Right cardiac atrium (tissue), 5 donors: Measurements from ENCODE around the gene CMTM3. TPM values are rescaled to one million over a fixed set of nuclear protein-coding genes. Genes with fewer than 3 reads are reported as not detected.

Experiments
- ATAC-seq, 2 donors: fragments of 200-7000 bp; cut with Tn5 transposase; one replicate each; pipeline versions ENCODE4 v1.8.0 to v1.9.1; 2020; ENCODE audit warnings: moderate library complexity in 2 of 2, mild to moderate bottlenecking in 1 of 2
- DNase-seq, 3 donors: peaks; one replicate each; pipeline ENCODE4 v3.0.0-alpha.2; 2020
- H3K27ac ChIP-seq: one replicate; pipeline ENCODE4 v1.5.1; 2013; ENCODE audit warnings: mild to moderate bottlenecking, low read length, control low read depth, moderate library complexity
- H3K27me3 ChIP-seq: one replicate; pipeline ENCODE4 v1.6.1; 2013; ENCODE audit not compliant: control insufficient read depth, insufficient read depth
- H3K4me1 ChIP-seq: one replicate; pipeline ENCODE4 v1.6.1; 2013; ENCODE audit warnings: low read length; ENCODE audit not compliant: control insufficient read depth, insufficient read depth
- H3K4me3 ChIP-seq: one replicate; pipeline ENCODE4 v1.5.1; 2013; ENCODE audit warnings: low read length, control low read depth
- H3K9me3 ChIP-seq: one replicate; pipeline ENCODE4 v1.6.1; 2013; ENCODE audit warnings: low read length; ENCODE audit not compliant: control insufficient read depth
- WGBS: extraction: QIAGEN DNeasy Blood & Tissue Kit; methylation state at CpG from one replicate; pipeline ENCODE4 v1.1.7; 2013; 5-methylcytosine and 5-hydroxymethylcytosine counted together
- intact Hi-C, 4 donors: fragments of 100-400 bp; cut with DNase I; formaldehyde crosslinking; loops; one replicate each; pipeline versions ENCODE4 v1.11.0 to v1.14.0; 2022 to 2023
- polyA plus RNA-seq: library from polyadenylated mRNA; stranded (reverse); fragments of 200-250 nt; gene quantifications from one replicate; pipeline ENCODE4 v1.2.3, GENCODE V29; 2013
- total RNA-seq, 4 donors: library from RNA; stranded (reverse); fragmentation: NEBNext Ultra II Directional; extraction: Animal tissue kit (Norgen Biotek cat#: 25700); gene quantifications; one replicate each; pipeline ENCODE4 v1.2.1, GENCODE V29; 2021
- donor health status: healthy with polysubstance abuse.
- donor health status: DM: no; HTN: yes; CAD: no.
- donor health status: DM: no; HTN: no; CAD: no.
- donor health status: DM: no; HTN: yes; CAD: no; lungs with severe emphysema.
- donor health status: DM: yes; HTN: yes; CAD: no.

Gene CMTM3
- total and polyA plus RNA-seq, 5 donors = 10.3 to 17.4 (median 13.5) TPM

- Histone ChIP-seq H3K4me1 (no peaks in the 10 kb centered on the region), H3K9me3 (no peaks in the 10 kb centered on the region), H3K4me3 (no peak overlapping the region), H3K27ac (no peak overlapping the region), H3K27me3 (no peaks in the 10 kb centered on the region)
- DNase-seq = no peak
- intact Hi-C loops = no loop called here
- WGBS = 87% methylated on average over 3 of the region's 3 CpGs
- no peak for ATAC-seq
These were observed 33.3 kb downstream of the CMTM3 start for GRCh38 chr16:66637806-66638205.

DNA sequence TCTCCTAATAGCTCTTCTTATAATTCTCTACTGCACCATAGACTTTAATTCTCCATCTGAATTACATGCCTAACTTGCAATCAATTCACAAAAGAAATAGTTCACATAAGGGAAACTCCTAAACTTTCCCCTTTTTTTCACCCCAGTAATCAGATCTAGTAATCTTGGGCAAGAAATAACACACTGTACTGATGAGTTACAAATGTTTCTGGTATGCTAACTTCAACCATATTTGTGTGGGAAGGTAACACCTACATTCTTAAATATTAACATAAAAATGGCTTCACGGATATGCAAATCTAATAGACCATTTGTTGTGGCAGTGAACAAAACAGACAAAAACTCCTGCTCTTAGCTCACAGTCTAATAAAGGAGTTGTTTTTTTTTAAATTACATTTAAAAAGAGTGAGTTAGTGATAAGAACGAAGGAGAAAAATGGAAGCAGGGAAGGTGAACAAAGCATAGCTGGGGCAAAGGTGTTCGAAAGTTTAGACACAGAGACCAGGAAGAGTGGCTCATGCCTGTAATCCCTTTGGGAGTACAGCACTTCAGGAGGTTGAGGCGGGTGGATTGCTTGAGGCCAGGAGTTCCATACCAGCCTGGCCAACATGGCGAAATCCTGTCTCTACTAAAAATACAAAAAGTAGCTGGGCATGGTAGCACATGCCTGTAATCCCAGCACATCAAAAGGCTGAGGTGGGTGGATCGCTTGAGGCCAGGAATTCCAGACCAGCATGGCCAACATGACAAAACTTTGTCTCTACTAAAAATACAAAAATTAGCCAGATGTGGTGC is 34.8 kb downstream of the CMTM3 start:
- Histone ChIP-seq H3K27me3 (no peaks in the 10 kb centered on the region), H3K4me3 (no peak overlapping the region), H3K9me3 (no peaks in the 10 kb centered on the region), H3K27ac (no peak overlapping the region), H3K4me1 (no peaks in the 10 kb centered on the region)
- DNase-seq = no peak
- intact Hi-C loops = no loop called here
- ATAC-seq = no peak
- 88% methylated on average over 6 of the region's 6 CpGs for WGBS

DNA sequence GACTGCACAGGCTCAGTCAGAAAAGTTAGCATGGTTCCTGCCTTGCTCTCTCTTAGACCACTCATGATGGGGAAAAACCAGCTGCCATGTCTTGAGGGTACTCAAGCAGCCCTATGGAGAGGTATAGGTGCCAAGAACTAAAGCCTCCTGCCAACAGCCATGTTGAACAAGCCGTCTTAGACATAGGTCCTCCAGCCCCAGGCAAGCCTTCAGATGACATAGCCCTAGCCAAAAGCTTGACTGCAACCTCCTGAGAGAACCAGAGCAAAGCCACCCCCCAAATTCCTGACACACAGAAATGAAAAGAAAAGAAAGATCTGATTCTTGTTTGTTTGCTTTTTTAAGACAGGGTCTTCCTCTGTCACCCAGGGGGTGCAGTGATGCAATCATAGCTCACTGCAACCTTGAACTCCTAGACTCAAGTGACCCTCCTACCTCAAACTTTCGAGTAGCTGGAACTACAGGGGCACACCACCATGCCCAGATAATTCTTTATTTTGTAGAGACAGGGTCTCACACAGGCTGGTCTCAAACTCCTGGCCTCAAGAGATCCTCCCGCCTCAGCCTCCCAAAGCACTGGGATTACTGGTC is 36.3 kb downstream of the CMTM3 start:
- no peaks in the 10 kb centered on the region for H3K4me1 ChIP-seq
- H3K4me3 ChIP-seq = no peak overlapping the region
- WGBS = 96% methylated on average over 3 of the region's 3 CpGs
- H3K27me3 ChIP-seq = no peaks in the 10 kb centered on the region
- intact Hi-C loops = no loop called here
- DNase-seq (no peak), ATAC-seq (no peak)
- H3K27ac ChIP-seq = no peak overlapping the region
- no peaks in the 10 kb centered on the region for H3K9me3 ChIP-seq

GRCh38 chr16:66641387-66641786 is 36.9 kb downstream of the CMTM3 start:
- no peak overlapping the region for H3K27ac ChIP-seq
- intact Hi-C loops = no loop called here
- H3K4me3 ChIP-seq = no peak overlapping the region
- DNase-seq = no peak
- WGBS = 100% methylated on average over 1 of the region's 1 CpG
- no peaks in the 10 kb centered on the region for H3K4me1 ChIP-seq
- H3K9me3 ChIP-seq = no peaks in the 10 kb centered on the region
- ATAC-seq = no peak
- H3K27me3 ChIP-seq = no peaks in the 10 kb centered on the region

DNA sequence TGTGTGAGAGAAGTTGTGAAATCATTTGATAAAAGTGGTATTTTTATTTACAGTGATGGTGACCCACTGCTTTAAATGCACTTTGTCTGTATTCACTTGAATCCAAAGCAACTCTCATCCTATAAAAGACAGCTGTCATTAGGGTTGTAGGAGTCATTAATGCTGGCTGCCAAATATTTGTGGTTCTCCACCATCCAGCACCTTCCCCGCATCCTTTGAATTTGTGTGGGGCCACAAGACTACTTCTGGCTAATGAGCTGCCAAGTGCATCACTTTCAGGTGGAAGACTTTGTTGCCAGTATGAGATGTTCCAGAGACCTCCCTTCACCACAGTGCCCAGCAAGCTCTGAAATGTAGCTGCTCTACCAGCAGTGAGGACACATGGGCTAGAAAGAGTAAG is 43.4 kb downstream of the CMTM3 start:
- intact Hi-C loops = no loop called here
- no peak for ATAC-seq
- 100% methylated on average over 1 of the region's 1 CpG for WGBS

GRCh38 chr16:66649167-66649566 is 44.7 kb downstream of the CMTM3 start:
- DNase-seq = no peak
- Histone ChIP-seq H3K27me3 (no peaks in the 10 kb centered on the region), H3K4me1 (no peaks in the 10 kb centered on the region), H3K9me3 (no peaks in the 10 kb centered on the region), H3K4me3 (no peak overlapping the region), H3K27ac (no peak overlapping the region)
- WGBS = 96% methylated on average over 2 of the region's 2 CpGs
- intact Hi-C loops = no loop called here
- ATAC-seq = no peak

More for the DNA sequence above, 43.4 kb downstream of the CMTM3 start:
- no peak overlapping the region for H3K4me3 ChIP-seq
- H3K27ac ChIP-seq = no peak overlapping the region
- H3K9me3 ChIP-seq = no peaks in the 10 kb centered on the region
- H3K27me3 ChIP-seq = no peaks in the 10 kb centered on the region
- DNase-seq = no peak
- no peaks in the 10 kb centered on the region for H3K4me1 ChIP-seq

- H3K4me1 ChIP-seq = no peaks in the 10 kb centered on the region
These were observed 45.2 kb downstream of the CMTM3 start for GRCh38 chr16:66649636-66650205.

GRCh38 chr16:66650707-66651473 is 46.4 kb downstream of the CMTM3 start:
- WGBS = 24% methylated on average over 18 of the region's 18 CpGs
- intact Hi-C loops = no loop called here
- H3K4me1 ChIP-seq = no peaks in the 10 kb centered on the region
- ATAC-seq = peak; percentile 90 to 93
- no peaks in the 10 kb centered on the region for H3K9me3 ChIP-seq
- H3K4me3 ChIP-seq = peak overlapping the region; percentile 43
- H3K27ac ChIP-seq = no peak overlapping the region
- no peaks in the 10 kb centered on the region for H3K27me3 ChIP-seq
- DNase-seq = peak; percentile 72 to 85 (median 75)

More at GRCh38 chr16:66649636-66650205, 45.2 kb downstream of the CMTM3 start:
- Histone ChIP-seq H3K9me3 (no peaks in the 10 kb centered on the region), H3K4me3 (no peak overlapping the region), H3K27me3 (no peaks in the 10 kb centered on the region), H3K27ac (no peak overlapping the region)
- DNase-seq (peak in 1 of 3 donors; percentile 32), ATAC-seq (no peak)
- WGBS = 92% methylated on average over 9 of the region's 9 CpGs
- intact Hi-C loops = no loop called here

DNA sequence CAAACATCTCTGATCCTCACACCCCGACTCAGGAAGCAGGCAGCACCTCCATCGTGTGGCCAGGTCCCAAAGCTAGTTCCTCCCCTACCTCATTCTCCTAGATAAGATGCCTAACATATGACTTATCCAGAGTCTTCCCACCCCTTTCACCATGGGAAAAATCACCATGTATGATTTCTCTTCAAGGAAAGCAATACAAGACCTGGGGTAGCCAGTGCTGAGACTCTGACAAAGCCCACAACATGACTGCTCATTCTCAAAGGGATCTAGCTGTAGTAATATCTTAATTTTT is 46.9 kb downstream of the CMTM3 start:
- Histone ChIP-seq H3K4me1 (no peaks in the 10 kb centered on the region), H3K4me3 (peak overlapping the region; percentile 43), H3K27ac (no peak overlapping the region), H3K27me3 (no peaks in the 10 kb centered on the region), H3K9me3 (no peaks in the 10 kb centered on the region)
- no peak for DNase-seq
- intact Hi-C loops = no loop called here
- WGBS = 50% methylated on average over 2 of the region's 2 CpGs
- no peak for ATAC-seq

DNA sequence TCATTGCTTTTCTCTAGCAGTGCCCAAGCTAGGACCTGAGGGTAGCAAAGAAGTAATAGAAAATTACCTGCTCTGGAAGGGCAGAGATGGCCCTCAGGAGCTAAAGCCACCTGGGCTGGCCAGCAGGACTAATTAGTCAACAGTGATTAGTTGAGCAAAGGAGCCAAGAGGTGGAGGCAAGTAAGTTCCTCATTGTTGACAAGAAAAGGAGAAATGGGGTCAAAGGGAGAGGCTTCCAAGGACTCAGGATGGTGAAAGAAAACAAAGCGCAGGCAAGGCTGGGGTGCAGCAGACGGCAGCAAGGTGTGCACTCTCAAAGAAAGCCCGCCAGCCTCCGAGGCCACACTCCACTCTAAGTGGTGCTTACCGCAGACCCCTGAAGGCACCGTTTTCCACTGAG is 47.5 kb downstream of the CMTM3 start:
- intact Hi-C loops = no loop called here
- 92% methylated on average over 6 of the region's 6 CpGs for WGBS
- H3K4me1 ChIP-seq = no peaks in the 10 kb centered on the region

More for the DNA sequence above, 47.5 kb downstream of the CMTM3 start:
- Histone ChIP-seq H3K4me3 (no peak overlapping the region), H3K27ac (no peak overlapping the region), H3K27me3 (no peaks in the 10 kb centered on the region), H3K9me3 (no peaks in the 10 kb centered on the region)
- ATAC-seq (no peak), DNase-seq (no peak)
